Measurements from ENCODE around the gene NR6A1.

NR6A1 gene

DNA sequence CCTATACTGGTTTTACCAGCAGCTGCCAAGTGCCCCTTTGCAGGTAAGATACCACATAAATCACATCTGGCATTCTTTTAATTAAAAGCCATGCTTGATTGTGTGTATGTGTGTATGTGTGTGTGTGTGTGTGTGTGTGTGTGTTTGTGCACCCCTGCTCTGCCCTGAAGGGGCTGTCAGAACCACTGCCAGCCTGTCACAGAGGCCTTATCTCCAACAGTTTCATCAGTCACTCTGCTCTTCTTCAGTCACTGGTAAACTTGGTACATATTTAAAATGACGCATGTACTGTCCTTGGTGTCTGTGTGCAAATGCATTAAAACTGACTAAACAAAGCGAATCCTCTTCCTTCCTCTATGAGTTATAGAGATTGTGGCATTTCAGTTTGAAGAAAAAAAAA is 244.9 kb downstream of the NR6A1 start:
- no peak for DNase-seq (ENCODE audit: extremely low read depth, low read depth)
- TF ChIP-seq, protein P1, sequence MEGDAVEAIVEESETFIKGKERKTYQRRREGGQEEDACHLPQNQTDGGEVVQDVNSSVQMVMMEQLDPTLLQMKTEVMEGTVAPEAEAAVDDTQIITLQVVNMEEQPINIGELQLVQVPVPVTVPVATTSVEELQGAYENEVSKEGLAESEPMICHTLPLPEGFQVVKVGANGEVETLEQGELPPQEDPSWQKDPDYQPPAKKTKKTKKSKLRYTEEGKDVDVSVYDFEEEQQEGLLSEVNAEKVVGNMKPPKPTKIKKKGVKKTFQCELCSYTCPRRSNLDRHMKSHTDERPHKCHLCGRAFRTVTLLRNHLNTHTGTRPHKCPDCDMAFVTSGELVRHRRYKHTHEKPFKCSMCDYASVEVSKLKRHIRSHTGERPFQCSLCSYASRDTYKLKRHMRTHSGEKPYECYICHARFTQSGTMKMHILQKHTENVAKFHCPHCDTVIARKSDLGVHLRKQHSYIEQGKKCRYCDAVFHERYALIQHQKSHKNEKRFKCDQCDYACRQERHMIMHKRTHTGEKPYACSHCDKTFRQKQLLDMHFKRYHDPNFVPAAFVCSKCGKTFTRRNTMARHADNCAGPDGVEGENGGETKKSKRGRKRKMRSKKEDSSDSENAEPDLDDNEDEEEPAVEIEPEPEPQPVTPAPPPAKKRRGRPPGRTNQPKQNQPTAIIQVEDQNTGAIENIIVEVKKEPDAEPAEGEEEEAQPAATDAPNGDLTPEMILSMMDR (IDR thresholded peaks at IDR 0.05; ENCODE audit: low read depth, low read length), result no peak

DNA sequence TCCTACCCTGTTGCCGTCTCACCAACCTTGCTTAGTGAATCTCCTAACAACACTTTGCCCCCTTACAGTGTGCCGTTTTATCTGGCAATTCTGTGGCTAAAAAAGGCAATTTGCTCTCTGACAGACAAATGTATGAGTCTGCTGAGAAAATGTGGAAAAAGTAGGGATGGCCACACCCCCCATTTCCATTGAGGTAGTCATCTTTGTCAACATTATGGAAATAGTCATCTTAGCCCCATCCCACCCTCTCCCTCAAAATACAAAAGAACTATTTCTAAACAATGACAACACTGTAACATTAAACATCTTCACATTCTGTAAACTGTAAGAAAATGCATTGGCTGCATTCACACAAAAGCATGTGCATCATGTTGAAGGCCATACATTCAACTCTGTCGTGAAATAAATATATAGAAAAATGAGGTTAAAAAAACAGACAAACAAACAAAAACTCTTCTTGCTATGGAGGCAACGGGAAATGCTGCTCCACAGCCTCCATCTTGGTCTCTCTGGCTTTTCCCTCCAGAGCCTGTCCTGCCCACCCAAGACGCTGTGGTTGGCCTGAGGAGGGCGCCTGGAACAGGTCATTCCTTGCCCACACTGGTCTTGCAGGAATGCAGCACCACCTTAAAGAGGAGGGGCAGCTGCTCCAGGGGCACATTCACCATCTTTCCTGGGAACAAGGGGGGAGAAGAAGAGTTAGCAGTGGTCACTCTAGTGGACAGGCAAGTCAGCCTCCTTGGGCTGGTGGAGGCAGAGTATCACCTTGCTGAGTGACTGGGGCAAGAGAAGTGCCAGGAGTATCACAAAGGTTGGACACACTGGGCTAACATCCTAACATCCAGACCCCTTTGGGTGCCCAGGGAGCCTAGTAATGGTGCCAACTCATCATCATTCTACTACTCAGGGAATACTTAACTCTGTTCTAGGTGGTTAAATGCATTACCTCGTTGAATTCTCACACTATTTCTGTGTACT is 248.7 kb downstream of the NR6A1 start:
- no peak for DNase-seq (ENCODE audit: extremely low read depth, low read depth)

DNA sequence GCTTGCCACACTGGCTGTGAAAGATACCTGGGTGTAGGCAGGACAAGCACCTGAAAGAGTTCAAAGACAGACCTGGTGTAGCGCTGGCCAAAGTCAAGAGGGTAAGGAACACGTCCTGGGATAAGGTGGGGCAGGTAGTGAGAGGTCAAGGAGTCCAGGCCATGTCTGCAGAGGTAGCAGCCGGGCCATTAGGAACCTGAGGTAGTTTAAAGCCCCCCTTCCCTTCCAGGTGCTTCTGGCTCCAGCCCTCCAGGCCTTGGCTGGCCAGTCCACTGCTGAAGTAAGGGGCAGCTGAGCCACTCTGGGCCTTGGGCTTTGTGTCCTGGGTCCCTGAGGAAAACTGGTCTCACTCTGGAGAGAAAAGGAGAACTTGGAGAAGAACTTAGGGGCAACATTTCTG is 250.0 kb downstream of the NR6A1 start:
- DNase-seq (ENCODE audit: extremely low read depth, low read depth), result no peak
- TF ChIP-seq, protein P1 (IDR thresholded peaks at IDR 0.05; ENCODE audit: low read depth, low read length), result no peak

More for the DNA sequence above, 248.7 kb downstream of the NR6A1 start:
- TF ChIP-seq, protein P1 (IDR thresholded peaks at IDR 0.05; ENCODE audit: low read depth, low read length), result no peak

DNA sequence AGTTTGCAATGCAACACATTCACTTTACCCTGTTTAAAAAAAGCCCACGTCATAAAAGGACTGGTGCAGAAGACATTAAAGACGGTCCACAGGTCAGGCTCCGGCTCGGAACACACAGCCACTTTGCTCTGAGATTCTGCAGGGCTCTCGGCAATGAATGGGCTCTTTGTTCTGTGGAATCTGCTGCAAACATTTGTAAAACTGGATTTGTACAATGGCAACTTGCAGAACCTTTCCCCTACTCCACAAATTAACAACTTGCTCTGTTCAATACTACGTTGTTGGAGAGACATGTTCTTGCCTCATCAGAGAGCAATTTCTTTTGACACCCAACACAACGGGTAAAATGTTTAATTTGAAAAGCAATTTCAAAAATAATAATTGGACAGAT is 250.9 kb downstream of the NR6A1 start:
- DNase-seq (ENCODE audit: extremely low read depth, low read depth), result no peak
- TF ChIP-seq, protein P1 (IDR thresholded peaks at IDR 0.05; ENCODE audit: low read depth, low read length), result no peak

DNA sequence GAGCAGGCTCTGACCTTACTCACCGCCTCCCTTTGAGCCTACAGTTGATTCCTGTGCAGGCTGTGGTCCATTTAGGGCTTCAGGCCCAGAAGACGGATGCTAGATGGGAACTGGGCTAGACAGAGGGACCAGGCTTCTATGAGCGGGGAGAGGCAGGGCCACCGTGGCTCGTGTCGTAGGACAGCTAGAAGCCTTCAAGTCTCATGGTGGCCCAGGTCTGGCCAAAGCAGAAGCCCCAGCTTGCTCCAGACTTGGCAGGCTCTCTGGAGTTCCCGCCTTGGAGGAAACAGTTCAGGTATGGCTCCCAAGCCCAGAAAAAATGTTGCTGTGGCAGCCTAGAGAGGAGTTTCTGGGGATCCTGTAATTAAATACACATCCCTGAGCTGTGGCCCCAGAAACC is 253.0 kb downstream of the NR6A1 start:
- no peak for DNase-seq (ENCODE audit: extremely low read depth, low read depth)
- TF ChIP-seq, protein P1 (IDR thresholded peaks at IDR 0.05; ENCODE audit: low read depth, low read length), result no peak

DNA sequence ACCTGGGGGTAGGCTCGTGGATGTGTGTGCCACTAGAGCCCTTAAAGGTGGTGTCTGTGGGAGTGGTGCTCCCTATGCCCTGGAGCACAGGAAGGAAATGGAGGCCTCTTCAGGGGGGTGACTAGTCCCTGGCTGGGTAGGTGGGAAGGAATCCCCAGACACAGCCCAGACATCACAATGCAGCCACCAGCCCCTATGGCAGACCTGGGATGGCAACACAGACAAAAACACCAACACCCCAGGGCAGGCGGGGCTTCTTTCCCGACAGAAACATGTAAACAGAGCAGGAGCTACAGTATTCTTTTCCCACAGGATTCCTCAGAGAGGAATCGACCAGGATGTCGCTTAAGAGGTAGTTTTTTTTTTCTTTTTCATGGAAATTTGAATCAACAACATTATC is 253.5 kb downstream of the NR6A1 start:
- TF ChIP-seq, protein P1 (IDR thresholded peaks at IDR 0.05; ENCODE audit: low read depth, low read length), result no peak
- no peak for DNase-seq (ENCODE audit: extremely low read depth, low read depth)

DNA sequence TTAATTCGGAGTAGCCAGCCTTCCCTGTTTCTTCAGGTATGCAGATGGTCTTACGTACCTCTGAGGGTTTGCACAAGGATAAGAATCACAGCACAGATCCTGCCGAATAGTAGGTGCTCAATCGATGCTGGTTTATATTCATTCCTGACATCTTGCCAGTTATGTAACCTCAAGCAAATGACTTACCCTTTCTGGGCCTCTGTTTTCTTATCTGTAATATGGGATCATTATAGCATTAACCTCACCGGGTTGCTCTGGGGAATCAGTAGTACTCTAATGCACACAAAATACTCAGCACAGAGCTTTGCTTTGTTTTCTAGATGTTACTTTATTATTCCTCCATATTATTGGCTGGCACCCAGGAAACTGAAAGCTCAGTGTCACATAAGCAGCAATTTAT is 256.2 kb downstream of the NR6A1 start:
- TF ChIP-seq, protein P1 (IDR thresholded peaks at IDR 0.05; ENCODE audit: low read depth, low read length), result no peak
- DNase-seq (ENCODE audit: extremely low read depth, low read depth), result no peak
